Lower lobe of right lung (tissue), 2 donors: ENCODE data around the gene APOBEC3F. TPM values are rescaled to one million over a fixed set of nuclear protein-coding genes. Genes with fewer than 3 reads are reported as not detected.
"Not testable (repeated sequence)": the region's sequence is repeated elsewhere in the genome, so short reads cannot be mapped to it uniquely, and the experiment has no call there.

Source experiments
- ATAC-seq, 2 donors: fragments of 200-7000 bp; cut with Tn5 transposase; one replicate each; pipeline ENCODE4 v1.9.1; 2020 to 2022; ENCODE audit warnings: mild to moderate bottlenecking in 2 of 2, moderate library complexity in 2 of 2
- DNase-seq: peaks from one replicate; pipeline ENCODE4 v3.0.0-alpha.2; 2020
- H3K27ac ChIP-seq: fragments of 200-600 bp; one replicate; pipeline ENCODE4 v1.8.0; 2022
- H3K27me3 ChIP-seq: fragments of 200-600 bp; one replicate; pipeline ENCODE4 v1.8.0; 2022; ENCODE audit warnings: low read depth
- H3K36me3 ChIP-seq: fragments of 200-600 bp; one replicate; pipeline ENCODE4 v1.8.0; 2022; ENCODE audit warnings: mild to moderate bottlenecking
- H3K4me1 ChIP-seq: fragments of 200-600 bp; one replicate; pipeline ENCODE4 v1.8.0; 2022
- H3K4me3 ChIP-seq: fragments of 200-600 bp; one replicate; pipeline ENCODE4 v1.8.0; 2022; ENCODE audit warnings: mild to moderate bottlenecking
- H3K9me3 ChIP-seq: fragments of 200-600 bp; one replicate; pipeline ENCODE4 v1.8.0; 2022
- intact Hi-C: fragments of 100-400 bp; cut with DNase I; formaldehyde crosslinking; loops from one replicate; pipeline ENCODE4 v1.11.0; 2022
- total RNA-seq: library from RNA; stranded (reverse); fragmentation: NEBNext Ultra II Directional; extraction: Animal tissue kit (Norgen Biotek cat#: 25700); gene quantifications from one replicate; pipeline ENCODE4 v1.2.1, GENCODE V29; 2021
- TF ChIP-seq, protein P1 (sequence below): fragments of 200-600 bp; IDR thresholded peaks from one replicate; pipeline ENCODE4 v1.8.0; 2022; ENCODE audit warnings: antibody characterized with exemption, mild to moderate bottlenecking
- donor health status: DM: no; HTN: yes; CAD: no; lungs with severe emphysema.

APOBEC3F gene
- total RNA-seq, 1 donor from 2014 or later = 9.5 TPM

DNA sequence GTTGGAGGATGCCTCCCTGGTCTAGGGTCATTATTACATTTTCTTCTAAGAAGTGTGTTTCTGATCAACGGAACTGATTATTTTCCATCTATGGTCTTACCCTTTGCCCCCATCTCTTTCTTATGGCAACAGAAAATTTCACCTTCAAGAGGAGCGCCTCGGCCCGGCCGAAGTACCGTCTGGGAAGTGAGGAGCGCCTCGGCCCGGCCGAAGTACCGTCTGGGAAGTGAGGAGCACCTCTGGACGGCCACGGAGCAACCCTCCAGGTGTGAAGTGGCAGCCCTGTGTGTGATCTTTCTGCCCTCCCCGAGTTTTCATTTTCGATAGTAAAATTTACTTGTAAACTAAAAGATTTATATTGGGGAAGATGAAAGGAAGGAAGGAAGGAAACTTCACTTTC lies 29.7 kb upstream of the APOBEC3F start:
- Histone ChIP-seq H3K27me3 (no peaks in the 10 kb centered on the region), H3K4me1 (peaks cover 16% of the 10 kb centered on the region), H3K36me3 (no peaks in the 10 kb centered on the region), H3K4me3 (no peak overlapping the region), H3K9me3 (no peaks in the 10 kb centered on the region), H3K27ac (no peak overlapping the region)
- DNase-seq (no peak), ATAC-seq (no peak)
- TF ChIP-seq, protein P1, sequence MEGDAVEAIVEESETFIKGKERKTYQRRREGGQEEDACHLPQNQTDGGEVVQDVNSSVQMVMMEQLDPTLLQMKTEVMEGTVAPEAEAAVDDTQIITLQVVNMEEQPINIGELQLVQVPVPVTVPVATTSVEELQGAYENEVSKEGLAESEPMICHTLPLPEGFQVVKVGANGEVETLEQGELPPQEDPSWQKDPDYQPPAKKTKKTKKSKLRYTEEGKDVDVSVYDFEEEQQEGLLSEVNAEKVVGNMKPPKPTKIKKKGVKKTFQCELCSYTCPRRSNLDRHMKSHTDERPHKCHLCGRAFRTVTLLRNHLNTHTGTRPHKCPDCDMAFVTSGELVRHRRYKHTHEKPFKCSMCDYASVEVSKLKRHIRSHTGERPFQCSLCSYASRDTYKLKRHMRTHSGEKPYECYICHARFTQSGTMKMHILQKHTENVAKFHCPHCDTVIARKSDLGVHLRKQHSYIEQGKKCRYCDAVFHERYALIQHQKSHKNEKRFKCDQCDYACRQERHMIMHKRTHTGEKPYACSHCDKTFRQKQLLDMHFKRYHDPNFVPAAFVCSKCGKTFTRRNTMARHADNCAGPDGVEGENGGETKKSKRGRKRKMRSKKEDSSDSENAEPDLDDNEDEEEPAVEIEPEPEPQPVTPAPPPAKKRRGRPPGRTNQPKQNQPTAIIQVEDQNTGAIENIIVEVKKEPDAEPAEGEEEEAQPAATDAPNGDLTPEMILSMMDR = no peak
- intact Hi-C loops = no loop called here

DNA sequence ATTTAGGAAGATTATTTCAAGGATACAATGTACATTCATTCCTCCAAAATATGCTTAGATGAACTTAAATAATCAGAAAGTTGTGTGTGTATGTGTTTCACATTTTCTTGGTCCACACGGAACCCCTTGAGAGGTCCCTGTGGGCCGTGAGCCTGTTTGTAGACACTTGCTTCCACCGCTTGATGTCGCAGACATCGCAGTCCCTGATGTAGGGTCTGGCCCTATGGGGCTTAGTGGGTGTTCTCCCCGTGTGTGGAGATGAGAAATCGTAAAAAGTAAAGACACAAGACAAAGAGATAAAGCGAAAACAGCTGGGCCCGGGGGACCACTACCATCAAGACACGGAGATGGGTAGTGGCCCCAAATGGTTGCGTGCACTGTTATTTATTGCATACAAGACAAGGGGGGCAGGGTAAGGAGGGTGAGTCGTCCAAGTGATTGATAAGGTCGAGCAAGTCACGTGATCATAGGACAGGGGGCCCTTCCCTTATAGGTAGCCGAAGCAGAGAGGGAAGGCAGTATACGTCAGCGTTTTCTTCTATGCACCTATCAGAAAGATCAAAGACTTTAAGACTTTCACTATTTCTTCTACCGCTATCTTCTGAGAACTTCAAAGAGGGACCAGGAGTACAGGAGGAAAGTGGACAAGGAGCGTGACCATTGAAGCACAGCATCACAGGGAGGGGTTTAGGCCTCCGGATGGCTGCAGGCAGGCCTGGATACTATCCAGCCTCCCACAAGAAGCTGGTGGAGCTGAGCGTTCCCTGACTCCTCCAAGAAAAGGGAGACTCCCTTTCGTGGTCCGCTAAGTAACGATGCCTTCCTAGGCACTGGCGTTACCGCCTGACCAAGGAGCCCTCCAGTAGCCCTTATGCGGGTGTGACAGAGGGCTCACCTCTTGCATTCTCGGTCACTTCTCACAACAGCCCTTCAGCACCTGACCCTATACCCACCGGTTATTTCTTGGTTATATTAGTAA lies 27.8 kb upstream of the APOBEC3F start:
- DNase-seq (no peak), ATAC-seq (no peak)
- peaks cover 16% of the 10 kb centered on the region for H3K4me1 ChIP-seq
- H3K4me3 ChIP-seq = no peak overlapping the region
- intact Hi-C loops = no loop called here
- no peaks in the 10 kb centered on the region for H3K9me3 ChIP-seq
- H3K36me3 ChIP-seq = no peaks in the 10 kb centered on the region
- no peaks in the 10 kb centered on the region for H3K27me3 ChIP-seq
- TF ChIP-seq, protein P1 = no peak
- peak overlapping the region; percentile 1 for H3K27ac ChIP-seq

DNA sequence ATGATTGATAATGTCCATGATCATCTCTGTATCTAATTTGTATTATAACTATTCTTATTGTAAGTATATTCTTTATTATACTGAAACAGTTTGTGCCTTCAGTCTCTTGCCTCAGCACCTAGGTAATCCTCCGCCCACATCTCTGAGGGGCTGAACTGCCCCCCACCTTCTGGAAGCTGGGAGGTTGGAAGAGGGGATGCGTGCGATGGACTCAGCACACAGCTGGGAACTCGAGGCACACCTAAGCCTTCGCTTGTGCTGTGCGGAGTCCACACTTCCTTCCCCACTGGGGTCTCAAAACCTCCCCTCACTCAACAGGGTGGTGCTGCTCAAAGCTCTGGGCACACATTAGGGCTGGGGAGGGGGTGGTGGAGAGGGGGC lies 27.1 kb upstream of the APOBEC3F start:
- DNase-seq, H3K9me3 ChIP-seq, H3K27me3 ChIP-seq, intact Hi-C loops, H3K36me3 ChIP-seq: not testable (repeated sequence)
- Histone ChIP-seq H3K4me3 (peak overlapping the region; percentile 58), H3K27ac (peak overlapping the region; percentile 85), H3K4me1 (peaks cover 16% of the 10 kb centered on the region)
- ATAC-seq = peak in 1 of 2 donors; percentile 39

DNA sequence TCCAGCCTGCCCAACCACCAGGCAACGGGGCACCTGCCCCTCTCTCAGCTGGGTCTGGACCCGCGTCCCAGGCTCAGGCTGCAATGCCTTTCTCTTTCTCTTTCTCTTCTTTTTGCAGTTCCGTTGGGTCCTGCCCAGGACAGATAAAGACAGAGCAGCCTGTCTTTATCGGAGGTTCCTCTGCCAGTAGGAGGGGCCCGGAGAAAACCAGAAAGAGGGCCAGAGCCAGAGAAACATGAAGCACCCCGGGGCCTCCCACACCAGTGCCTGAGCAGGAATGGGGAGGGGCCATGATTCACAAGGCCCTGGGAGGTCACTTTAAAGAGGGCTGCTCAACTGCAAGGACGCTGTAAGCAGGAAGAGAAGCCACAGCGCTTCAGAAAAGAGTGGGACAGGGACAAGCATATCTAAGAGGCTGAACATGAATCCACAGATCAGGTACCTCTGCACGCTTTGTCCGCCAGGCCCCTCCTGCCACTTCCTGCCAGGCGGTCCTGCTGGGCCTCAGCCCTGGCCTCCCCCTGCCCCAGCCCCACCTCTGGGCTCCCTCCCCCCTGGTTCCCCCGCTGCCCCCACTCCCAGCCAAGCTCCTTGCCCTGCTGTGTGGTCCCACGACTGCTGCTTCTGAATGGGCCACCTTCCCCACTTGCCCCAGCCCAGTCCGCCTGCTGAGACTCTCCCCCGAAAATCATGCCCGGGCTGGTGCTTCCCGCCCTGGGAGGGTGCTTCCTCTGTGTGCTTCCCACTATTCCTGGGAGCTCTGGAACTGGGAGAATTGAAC lies 26.5 kb upstream of the APOBEC3F start, which contains the start of gene APOBEC3C:
Gene APOBEC3C (plus strand): TSS at position 316 of the 781 bp plus-strand sequence. CDS start 106 bp downstream, at position 422.
- H3K27me3 ChIP-seq = no peaks in the 10 kb centered on the region
- intact Hi-C loops = no loop called here
- TF ChIP-seq, protein P1 = no peak
- ATAC-seq (peak; percentile 95 to 96), DNase-seq (peak; percentile 80)
- peak within 1 kb of the TSS; percentile 58 for H3K4me3 ChIP-seq
- H3K36me3 ChIP-seq = no peaks in the 10 kb centered on the region
- H3K27ac ChIP-seq = peak within 1 kb of the TSS; percentile 85
- H3K9me3 ChIP-seq = no peaks in the 10 kb centered on the region
- H3K4me1 ChIP-seq = peaks cover 16% of the 10 kb centered on the region

DNA sequence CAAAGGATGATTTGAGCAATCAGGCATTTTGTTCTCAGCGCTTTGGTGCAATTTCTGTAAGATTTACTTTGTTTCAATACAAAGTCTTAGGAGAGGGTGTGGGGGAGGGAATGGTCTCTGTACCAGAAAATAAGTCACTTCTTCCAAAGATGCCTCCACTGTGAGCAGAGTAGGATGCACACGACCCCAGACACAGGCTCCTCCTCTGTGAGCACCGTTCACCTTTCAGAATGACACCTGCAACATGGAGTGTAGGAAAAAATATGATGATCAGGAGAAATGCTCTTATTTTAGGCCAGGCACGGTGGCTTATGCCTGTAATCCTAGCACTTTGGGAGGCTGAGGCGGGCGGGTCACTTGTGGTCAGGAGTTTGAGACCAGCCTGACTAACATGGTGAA lies 25.9 kb upstream of the APOBEC3F start:
- intact Hi-C loops, H3K27me3 ChIP-seq, H3K9me3 ChIP-seq, H3K36me3 ChIP-seq, DNase-seq, ATAC-seq: not testable (repeated sequence)
- H3K4me3 ChIP-seq = peak overlapping the region; percentile 58
- peaks cover 16% of the 10 kb centered on the region for H3K4me1 ChIP-seq
- peak overlapping the region; percentile 85 for H3K27ac ChIP-seq

DNA sequence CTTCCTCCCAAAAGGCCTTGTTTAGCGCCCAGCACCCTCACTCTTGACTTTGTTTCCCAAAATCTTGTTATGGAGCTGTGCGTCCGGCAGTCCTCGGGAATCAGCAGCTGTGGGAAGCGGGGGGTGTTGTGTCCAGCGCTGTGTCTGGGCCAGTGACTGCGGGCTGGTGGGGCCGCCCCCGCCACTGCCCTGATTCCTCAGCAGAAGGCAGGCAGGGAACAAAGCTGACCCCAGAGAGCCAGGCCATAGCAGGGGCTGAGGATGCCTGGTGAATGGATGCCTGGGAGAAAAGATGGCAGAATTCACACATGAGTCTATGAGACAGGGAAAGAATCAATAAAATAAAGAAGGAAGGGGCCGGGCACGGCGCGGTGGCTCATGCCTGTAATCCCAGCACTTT lies 24.1 kb upstream of the APOBEC3F start:
- Histone ChIP-seq H3K27me3 (no peaks in the 10 kb centered on the region), H3K9me3 (no peaks in the 10 kb centered on the region), H3K4me1 (peaks cover 24% of the 10 kb centered on the region), H3K27ac (no peak overlapping the region), H3K36me3 (no peaks in the 10 kb centered on the region), H3K4me3 (no peak overlapping the region)
- TF ChIP-seq, protein P1 = no peak
- intact Hi-C loops = no loop called here
- no peak for DNase-seq
- ATAC-seq = no peak
